NCI-H69 (cell line): ENCODE data around the gene SMYD2.
A peak's percentile ranks its signal among the peaks of the same experiment; 100 is the strongest.
"Not testable (repeated sequence)": the region's sequence is repeated elsewhere in the genome, so short reads cannot be mapped to it uniquely, and the experiment has no call there.

ENCODE experiments used
- DNase-seq: peaks from one replicate; lab custom pipeline; 2025; lab: John Stamatoyannopoulos, UW

SMYD2 gene

GRCh38 chr1:214271995-214272731 is 8.8 kb upstream of the SMYD2 start:
- DNase-seq: no peak

GRCh38 chr1:214272964-214273533 is 7.9 kb upstream of the SMYD2 start:
- DNase-seq: no peak

- not testable (repeated sequence) for DNase-seq
Measured at GRCh38 chr1:214275700-214276099, 5.3 kb upstream of the SMYD2 start.

GRCh38 chr1:214276786-214277185 is 4.2 kb upstream of the SMYD2 start:
- DNase-seq: no peak

- no peak for DNase-seq
Measured at GRCh38 chr1:214277704-214278635, 3.0 kb upstream of the SMYD2 start.

- DNase-seq: peak; percentile 80
Measured at GRCh38 chr1:214280386-214281020, 456 bp upstream of the SMYD2 start.

GRCh38 chr1:214281720-214282629 is 1.0 kb downstream of the SMYD2 start:
- DNase-seq: peak; percentile 85

GRCh38 chr1:214282630-214283242 is 1.8 kb downstream of the SMYD2 start:
- peak; percentile 75 for DNase-seq

- peak; percentile 69 for DNase-seq
Measured at GRCh38 chr1:214285610-214286440, 4.9 kb downstream of the SMYD2 start.

- DNase-seq: no peak
Measured at GRCh38 chr1:214287884-214288283, 6.9 kb downstream of the SMYD2 start.

GRCh38 chr1:214289574-214290272 is 8.8 kb downstream of the SMYD2 start:
- peak; percentile 35 for DNase-seq

- no peak for DNase-seq
Measured at GRCh38 chr1:214290424-214291037, 9.6 kb downstream of the SMYD2 start.

GRCh38 chr1:214292322-214292721 is 11.4 kb downstream of the SMYD2 start:
- DNase-seq: no peak

- peak; percentile 69 for DNase-seq
Measured at GRCh38 chr1:214295934-214296333, 15.0 kb downstream of the SMYD2 start.

- peak; percentile 29 for DNase-seq
Measured at GRCh38 chr1:214296860-214297745, 16.1 kb downstream of the SMYD2 start.

GRCh38 chr1:214300149-214300780 is 19.3 kb downstream of the SMYD2 start:
- DNase-seq: no peak

- DNase-seq: no peak
Measured at GRCh38 chr1:214301526-214301925, 20.6 kb downstream of the SMYD2 start.
